Astrocyte (in vitro differentiated cells and primary cell): ENCODE results near the gene HSD3B7. TPM values are rescaled to one million over a fixed set of nuclear protein-coding genes. Genes with fewer than 3 reads are reported as not detected.

Experiments
- DNase-seq: peaks from one replicate; pipeline ENCODE4 v3.0.0-alpha.2; 2010; ENCODE audit warnings: low read depth
- FAIRE-seq: peaks from 2 replicates; lab custom pipeline; 2011; peaks lifted over from hg19 to GRCh38; lab: Jason Lieb, UNC
- H2AFZ ChIP-seq: 2 replicates; pipeline ENCODE4 v1.6.0; 2012; ENCODE audit warnings: low read depth, low read length, inconsistent platforms
- H3K27ac ChIP-seq: 2 replicates; pipeline ENCODE4 v1.5.1; 2011; ENCODE audit warnings: low read depth, low read length, inconsistent platforms
- H3K27me3 ChIP-seq: 2 replicates; pipeline ENCODE4 v1.6.0; 2011; ENCODE audit warnings: low read length, inconsistent platforms; ENCODE audit not compliant: insufficient read depth
- H3K36me3 ChIP-seq: 2 replicates; pipeline ENCODE4 v1.5.1; 2011; ENCODE audit warnings: low read length, inconsistent platforms; ENCODE audit not compliant: insufficient read depth
- H3K4me1 ChIP-seq: 2 replicates; pipeline ENCODE4 v1.5.1; 2011; ENCODE audit warnings: low read length, inconsistent platforms; ENCODE audit not compliant: insufficient read depth
- H3K4me2 ChIP-seq: 2 replicates; pipeline ENCODE4 v1.6.0; 2012; ENCODE audit warnings: low read length, inconsistent platforms
- H3K4me3 ChIP-seq: 2 replicates; pipeline ENCODE4 v1.5.1; 2011; ENCODE audit warnings: low read depth, mild to moderate bottlenecking, low read length, inconsistent platforms; ENCODE audit not compliant: insufficient read depth
- H3K79me2 ChIP-seq: 2 replicates; pipeline ENCODE4 v1.6.0; 2012; ENCODE audit warnings: mild to moderate bottlenecking, low read length, inconsistent platforms; ENCODE audit not compliant: insufficient read depth
- H3K9ac ChIP-seq: 2 replicates; pipeline ENCODE4 v1.6.0; 2012; ENCODE audit warnings: mild to moderate bottlenecking, low read length, inconsistent platforms
- H3K9me3 ChIP-seq: 2 replicates; pipeline ENCODE4 v1.5.1; 2012; ENCODE audit warnings: low read depth, mild to moderate bottlenecking, low read length, inconsistent platforms; ENCODE audit not compliant: insufficient read depth
- H4K20me1 ChIP-seq: 2 replicates; pipeline ENCODE4 v1.6.0; 2012; ENCODE audit warnings: low read length, inconsistent platforms; ENCODE audit not compliant: insufficient read depth
- H3K27ac Mint-ChIP-seq: one replicate; pipeline ENCODE4 v1.8.0; 2021; ENCODE audit warnings: mild to moderate bottlenecking, mixed read lengths; ENCODE audit not compliant: unreplicated experiment
- H3K27me3 Mint-ChIP-seq: one replicate; pipeline ENCODE4 v1.8.0; 2021; ENCODE audit warnings: low read depth, mixed read lengths; ENCODE audit not compliant: unreplicated experiment
- H3K36me3 Mint-ChIP-seq: one replicate; pipeline ENCODE4 v1.8.0; 2021; ENCODE audit warnings: low read depth, mixed read lengths; ENCODE audit not compliant: unreplicated experiment
- H3K4me1 Mint-ChIP-seq: one replicate; pipeline ENCODE4 v1.8.0; 2021; ENCODE audit warnings: low read depth, mixed read lengths; ENCODE audit not compliant: unreplicated experiment
- H3K4me3 Mint-ChIP-seq: one replicate; pipeline ENCODE4 v1.8.0; 2021; ENCODE audit warnings: mild to moderate bottlenecking, moderate library complexity, mixed read lengths; ENCODE audit not compliant: unreplicated experiment
- H3K9me3 Mint-ChIP-seq: one replicate; pipeline ENCODE4 v1.8.0; 2021; ENCODE audit warnings: mild to moderate bottlenecking, mixed read lengths; ENCODE audit not compliant: unreplicated experiment
- CTCF ChIP-seq: IDR thresholded peaks from 2 replicates; pipeline ENCODE4 v1.5.1; 2011; ENCODE audit warnings: low read depth, mild to moderate bottlenecking, inconsistent platforms, low read length, moderate library complexity; ENCODE audit not compliant: insufficient read depth
- EZH2 ChIP-seq: IDR thresholded peaks from 2 replicates; pipeline ENCODE4 v1.6.1; 2012; ENCODE audit warnings: mild to moderate bottlenecking, low read length, inconsistent platforms; ENCODE audit not compliant: insufficient read depth
- total RNA-seq: library from RNA; stranded (reverse); gene quantifications from 2 replicates; pipeline ENCODE4 v1.2.1, GENCODE V29; 2021

The HSD3B7 gene
- total RNA-seq, 1 donor from 2014 or later, result 8.3 TPM

- Histone ChIP-seq H3K4me1 (peaks cover 29% of the 10 kb centered on the region), H3K9ac (no peak overlapping the region), H4K20me1 (peaks cover 11% of the 10 kb centered on the region), H3K36me3 (no peaks in the 10 kb centered on the region), H3K27ac (no peak overlapping the region), H3K4me3 (no peak overlapping the region), H3K9me3 (no peaks in the 10 kb centered on the region), H2AFZ (no peak overlapping the region), H3K4me2 (no peak overlapping the region), H3K79me2 (peaks cover 67% of the 10 kb centered on the region), H3K27me3 (no peaks in the 10 kb centered on the region)
- no peak overlapping the region for H3K27ac Mint-ChIP-seq
- FAIRE-seq, result no peak
- no peak overlapping the region for H3K4me3 Mint-ChIP-seq
- peaks cover 50% of the 10 kb centered on the region for H3K4me1 Mint-ChIP-seq
- no peaks in the 10 kb centered on the region for H3K9me3 Mint-ChIP-seq
- H3K27me3 Mint-ChIP-seq, result no peaks in the 10 kb centered on the region
- DNase-seq, result no peak
- TF ChIP-seq CTCF (no peak), EZH2 (no peak)
- H3K36me3 Mint-ChIP-seq, result peaks cover 2% of the 10 kb centered on the region
Measured at GRCh38 chr16:31004658-31005057, 19.7 kb downstream of the HSD3B7 start.

- H3K4me3 ChIP-seq, result no peak overlapping the region
- H2AFZ ChIP-seq, result no peak overlapping the region
- no peaks in the 10 kb centered on the region for H3K27me3 Mint-ChIP-seq
- no peaks in the 10 kb centered on the region for H3K36me3 ChIP-seq
- H3K9ac ChIP-seq, result no peak overlapping the region
- H3K27ac Mint-ChIP-seq, result no peak overlapping the region
- peaks cover 32% of the 10 kb centered on the region for H3K4me1 ChIP-seq
- H3K4me1 Mint-ChIP-seq, result peaks cover 53% of the 10 kb centered on the region
- peaks cover 73% of the 10 kb centered on the region for H3K79me2 ChIP-seq
- H3K9me3 Mint-ChIP-seq, result no peaks in the 10 kb centered on the region
- no peak overlapping the region for H3K27ac ChIP-seq
- H3K9me3 ChIP-seq, result no peaks in the 10 kb centered on the region
- H3K4me3 Mint-ChIP-seq, result no peak overlapping the region
- H3K36me3 Mint-ChIP-seq, result peaks cover 2% of the 10 kb centered on the region
- H3K4me2 ChIP-seq, result no peak overlapping the region
- FAIRE-seq, result no peak
- H3K27me3 ChIP-seq, result no peaks in the 10 kb centered on the region
- TF ChIP-seq EZH2 (no peak), CTCF (no peak)
- peaks cover 11% of the 10 kb centered on the region for H4K20me1 ChIP-seq
- no peak for DNase-seq
Measured at GRCh38 chr16:31005350-31006085, 20.5 kb downstream of the HSD3B7 start.

GRCh38 chr16:31006086-31006385 lies 21.0 kb downstream of the HSD3B7 start:
- H3K9me3 Mint-ChIP-seq, result no peaks in the 10 kb centered on the region
- H3K36me3 ChIP-seq, result no peaks in the 10 kb centered on the region
- H3K9ac ChIP-seq, result no peak overlapping the region
- H3K27me3 ChIP-seq, result no peaks in the 10 kb centered on the region
- peaks cover 53% of the 10 kb centered on the region for H3K4me1 Mint-ChIP-seq
- H3K4me3 ChIP-seq, result no peak overlapping the region
- peaks cover 11% of the 10 kb centered on the region for H4K20me1 ChIP-seq
- H3K4me2 ChIP-seq, result no peak overlapping the region
- DNase-seq (no peak), FAIRE-seq (no peak)
- TF ChIP-seq CTCF, result no peak
- no peak for TF ChIP-seq EZH2
- H3K36me3 Mint-ChIP-seq, result peaks cover 2% of the 10 kb centered on the region
- no peaks in the 10 kb centered on the region for H3K27me3 Mint-ChIP-seq
- H3K4me1 ChIP-seq, result peaks cover 34% of the 10 kb centered on the region
- H3K27ac ChIP-seq, result no peak overlapping the region
- peaks cover 73% of the 10 kb centered on the region for H3K79me2 ChIP-seq
- no peaks in the 10 kb centered on the region for H3K9me3 ChIP-seq
- no peak overlapping the region for H3K4me3 Mint-ChIP-seq
- no peak overlapping the region for H3K27ac Mint-ChIP-seq
- no peak overlapping the region for H2AFZ ChIP-seq
